ENCODE results near the gene PIP5K1B. TPM values are rescaled to one million over a fixed set of nuclear protein-coding genes. Genes with fewer than 3 reads are reported as not detected.

Gene PIP5K1B
- total RNA-seq, 1 experiment from 2014 or later = 2.5 TPM

- Mint-ChIP-seq H3K9me3 (peaks cover 0 to 2% of the 10 kb centered on the region in 2 experiments; a peak in 2 of 5 replicates), H3K27ac (no peak overlapping the region), H3K27me3 (ENCODE audit: low read depth) (no peaks in the 10 kb centered on the region; the same call in 1 of the 2 replicates), H3K4me3 (no peak overlapping the region), H3K4me1 (peaks cover 5 to 13% of the 10 kb centered on the region in 2 experiments), H3K36me3 (ENCODE audit: insufficient read depth in 1 of 3, low read depth in 3 of 3) (no peaks in the 10 kb centered on the region)
- no peak overlapping the region for H2AK5ac ChIP-seq (ENCODE audit: insufficient read length, low read length)
- H3K27ac ChIP-seq (ENCODE audit: insufficient read length, low read depth, low read length) = no peak overlapping the region
- no peak overlapping the region for H3K18ac ChIP-seq (ENCODE audit: insufficient read length, low read depth, low read length)
- no peak overlapping the region for H2AFZ ChIP-seq (ENCODE audit: low read length)
- no peaks in the 10 kb centered on the region for H4K20me1 ChIP-seq (ENCODE audit: control insufficient read depth, insufficient read depth, insufficient read length)
- no peak overlapping the region for H3K4me2 ChIP-seq (ENCODE audit: insufficient read depth, insufficient read length, low read length)
- no peak overlapping the region for H3K4ac ChIP-seq (ENCODE audit: low read depth, low read length)
- no peak overlapping the region for H3K23ac ChIP-seq (ENCODE audit: insufficient read length, low read depth, low read length)
- no peak overlapping the region for H3K14ac ChIP-seq (ENCODE audit: insufficient read depth, low read length)
- DNase-seq = no peak
- no peak overlapping the region for H3K9ac ChIP-seq (ENCODE audit: extremely low read depth, insufficient read length, low read length)
- no peak overlapping the region for H2BK12ac ChIP-seq (ENCODE audit: insufficient read length, low read depth, low read length)
- TF ChIP-seq, protein P1, sequence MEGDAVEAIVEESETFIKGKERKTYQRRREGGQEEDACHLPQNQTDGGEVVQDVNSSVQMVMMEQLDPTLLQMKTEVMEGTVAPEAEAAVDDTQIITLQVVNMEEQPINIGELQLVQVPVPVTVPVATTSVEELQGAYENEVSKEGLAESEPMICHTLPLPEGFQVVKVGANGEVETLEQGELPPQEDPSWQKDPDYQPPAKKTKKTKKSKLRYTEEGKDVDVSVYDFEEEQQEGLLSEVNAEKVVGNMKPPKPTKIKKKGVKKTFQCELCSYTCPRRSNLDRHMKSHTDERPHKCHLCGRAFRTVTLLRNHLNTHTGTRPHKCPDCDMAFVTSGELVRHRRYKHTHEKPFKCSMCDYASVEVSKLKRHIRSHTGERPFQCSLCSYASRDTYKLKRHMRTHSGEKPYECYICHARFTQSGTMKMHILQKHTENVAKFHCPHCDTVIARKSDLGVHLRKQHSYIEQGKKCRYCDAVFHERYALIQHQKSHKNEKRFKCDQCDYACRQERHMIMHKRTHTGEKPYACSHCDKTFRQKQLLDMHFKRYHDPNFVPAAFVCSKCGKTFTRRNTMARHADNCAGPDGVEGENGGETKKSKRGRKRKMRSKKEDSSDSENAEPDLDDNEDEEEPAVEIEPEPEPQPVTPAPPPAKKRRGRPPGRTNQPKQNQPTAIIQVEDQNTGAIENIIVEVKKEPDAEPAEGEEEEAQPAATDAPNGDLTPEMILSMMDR (conservative IDR thresholded peaks at IDR 0.05) = no peak; the same call in 2 of the 3 replicates
- H3K79me2 ChIP-seq (ENCODE audit: insufficient read depth, low read length) = no peaks in the 10 kb centered on the region
- no peak overlapping the region for H3T11ph ChIP-seq (ENCODE audit: low read length)
- H2BK120ac ChIP-seq (ENCODE audit: low read depth, low read length, poor library complexity, severe bottlenecking) = no peak overlapping the region
- no CpG with 5 or more reads among the region's 3 CpGs for WGBS (ENCODE audit: extremely low coverage, insufficient read length, low lambda C conversion rate)
- H3K23me2 ChIP-seq (ENCODE audit: insufficient read length, low read depth, low read length, poor library complexity, severe bottlenecking) = no peaks in the 10 kb centered on the region
- peaks cover 3% of the 10 kb centered on the region for H3K4me1 ChIP-seq (ENCODE audit: insufficient read depth, low read length)
- H2BK20ac ChIP-seq (ENCODE audit: low read depth, low read length, poor library complexity, severe bottlenecking) = no peak overlapping the region
- H4K8ac ChIP-seq (replicated peaks; ENCODE audit: insufficient read length, low read depth, low read length) = no peak overlapping the region
- H4K91ac ChIP-seq (ENCODE audit: insufficient read length, low read depth, low read length) = no peak overlapping the region
- H2BK15ac ChIP-seq (ENCODE audit: low read depth, low read length) = no peak overlapping the region
- no peak overlapping the region for H4K5ac ChIP-seq (ENCODE audit: insufficient read length, low read depth, low read length)
- no peaks in the 10 kb centered on the region for H3K79me1 ChIP-seq (ENCODE audit: insufficient read depth, low read depth, low read length, poor library complexity, severe bottlenecking)
- H3K9me3 ChIP-seq (ENCODE audit: control insufficient read depth, low read depth, low read length) = no peaks in the 10 kb centered on the region
- no peak overlapping the region for H3K56ac ChIP-seq (ENCODE audit: insufficient read length, low read depth, low read length)
- H2BK5ac ChIP-seq (ENCODE audit: insufficient read length, low read length) = no peak overlapping the region
- no peaks in the 10 kb centered on the region for H3K27me3 ChIP-seq (ENCODE audit: insufficient read depth, low read length)
These were observed 44.6 kb downstream of the PIP5K1B start for GRCh38 chr9:68749579-68750159.
